Measurements from ENCODE around the gene CES5A. TPM values are rescaled to one million over a fixed set of nuclear protein-coding genes. Genes with fewer than 3 reads are reported as not detected.
A peak's percentile ranks its signal among the peaks of the same experiment; 100 is the strongest.
"Not testable (repeated sequence)": the region's sequence is repeated elsewhere in the genome, so short reads cannot be mapped to it uniquely, and the experiment has no call there.

The CES5A gene
- total RNA-seq, 4 donors from 2014 or later, result not detected

GRCh38 chr16:55914383-55914782, 39.2 kb upstream of the CES5A start:
- Histone ChIP-seq H3K4me1 (no peaks in the 10 kb centered on the region), H3K9me3 (peaks cover 0 to 8% (median 4%) of the 10 kb centered on the region in 4 donors), H3K27me3 (peaks cover 0 to 10% (median 0%) of the 10 kb centered on the region in 4 donors), H3K36me3 (no peaks in the 10 kb centered on the region), H3K27ac (replicated peaks in 1 of 4) (no peak overlapping the region), H3K4me3 (no peak overlapping the region)
- peak; percentile 78 for DNase-seq (ENCODE audit: extremely low spot score)
- TF ChIP-seq POLR2A (IDR thresholded peaks at IDR 0.05; ENCODE audit: low read depth), result no peak
- no peak for TF ChIP-seq EP300 (IDR thresholded peaks at IDR 0.05)
- no peak for TF ChIP-seq CTCF (IDR thresholded peaks at IDR 0.05)
- TF ChIP-seq POLR2AphosphoS5 (IDR thresholded peaks at IDR 0.05), result no peak
- intact Hi-C loops (cut with DNase I), result no loop called here
- WGBS, result 64% methylated on average over 6 of the region's 6 CpGs

- 78% methylated on average over 2 of the region's 2 CpGs for WGBS
- H3K4me1 ChIP-seq, result no peaks in the 10 kb centered on the region
These were observed 38.5 kb upstream of the CES5A start for GRCh38 chr16:55913716-55914115.

GRCh38 chr16:55913121-55913520, 37.9 kb upstream of the CES5A start:
- H3K27me3 ChIP-seq, result peaks cover 0 to 18% (median 0%) of the 10 kb centered on the region in 4 donors
- WGBS, result 49% methylated on average over 2 of the region's 2 CpGs
- DNase-seq (ENCODE audit: extremely low spot score); intact Hi-C loops (cut with DNase I); H3K27ac ChIP-seq (replicated peaks in 1 of 4); H3K36me3 ChIP-seq; H3K4me1 ChIP-seq; H3K9me3 ChIP-seq; H3K4me3 ChIP-seq: not testable (repeated sequence)

More at GRCh38 chr16:55913716-55914115, 38.5 kb upstream of the CES5A start:
- TF ChIP-seq POLR2A (IDR thresholded peaks at IDR 0.05; ENCODE audit: low read depth), result no peak
- no peak for TF ChIP-seq POLR2AphosphoS5 (IDR thresholded peaks at IDR 0.05)
- TF ChIP-seq CTCF (IDR thresholded peaks at IDR 0.05), result no peak
- TF ChIP-seq EP300 (IDR thresholded peaks at IDR 0.05), result no peak
- peaks cover 0 to 12% (median 0%) of the 10 kb centered on the region in 4 donors for H3K27me3 ChIP-seq
- peak; percentile 70 for DNase-seq (ENCODE audit: extremely low spot score)
- H3K27ac ChIP-seq (replicated peaks in 1 of 4), result no peak overlapping the region
- H3K36me3 ChIP-seq, result no peaks in the 10 kb centered on the region
- peaks cover 0 to 8% (median 4%) of the 10 kb centered on the region in 4 donors for H3K9me3 ChIP-seq
- H3K4me3 ChIP-seq, result no peak overlapping the region
- intact Hi-C loops (cut with DNase I), result no loop called here

GRCh38 chr16:55912022-55912421, 36.8 kb upstream of the CES5A start:
- no peaks in the 10 kb centered on the region for H3K36me3 ChIP-seq
- no peak overlapping the region for H3K27ac ChIP-seq (replicated peaks in 1 of 4)
- intact Hi-C loops (cut with DNase I), result no loop called here
- no peak overlapping the region for H3K4me3 ChIP-seq
- WGBS, result 82% methylated on average over 7 of the region's 9 CpGs
- TF ChIP-seq POLR2A (IDR thresholded peaks at IDR 0.05; ENCODE audit: low read depth), result no peak
- no peak for TF ChIP-seq POLR2AphosphoS5 (IDR thresholded peaks at IDR 0.05)
- no peak for TF ChIP-seq CTCF (IDR thresholded peaks at IDR 0.05)
- TF ChIP-seq EP300 (IDR thresholded peaks at IDR 0.05), result no peak
- peaks cover 0 to 8% (median 4%) of the 10 kb centered on the region in 4 donors for H3K9me3 ChIP-seq
- peaks cover 0 to 19% (median 0%) of the 10 kb centered on the region in 4 donors for H3K27me3 ChIP-seq
- DNase-seq (ENCODE audit: extremely low spot score), result no peak
- no peaks in the 10 kb centered on the region for H3K4me1 ChIP-seq

- DNase-seq (ENCODE audit: extremely low spot score), result peak; percentile 80
- Histone ChIP-seq H3K27ac (replicated peaks in 1 of 4) (no peak overlapping the region), H3K9me3 (peaks cover 0 to 8% (median 4%) of the 10 kb centered on the region in 4 donors), H3K27me3 (peaks cover 0 to 20% (median 0%) of the 10 kb centered on the region in 4 donors), H3K4me3 (no peak overlapping the region), H3K4me1 (no peaks in the 10 kb centered on the region), H3K36me3 (no peaks in the 10 kb centered on the region)
- no peak for TF ChIP-seq POLR2A (IDR thresholded peaks at IDR 0.05; ENCODE audit: low read depth)
- TF ChIP-seq EP300 (IDR thresholded peaks at IDR 0.05), result no peak
- TF ChIP-seq CTCF (IDR thresholded peaks at IDR 0.05), result no peak
- TF ChIP-seq POLR2AphosphoS5 (IDR thresholded peaks at IDR 0.05), result no peak
- intact Hi-C loops (cut with DNase I), result no loop called here
- WGBS, result 87% methylated on average over 2 of the region's 2 CpGs
These were observed 36.4 kb upstream of the CES5A start for GRCh38 chr16:55911616-55912015.
